GM10248 (cell line): Measurements from ENCODE around the gene CSTA.
A peak's percentile ranks its signal among the peaks of the same experiment; 100 is the strongest.
"Not testable (repeated sequence)": the region's sequence is repeated elsewhere in the genome, so short reads cannot be mapped to it uniquely, and the experiment has no call there.

Experiments used
- CTCF ChIA-PET: fragments of 300-600 bp; sonication (Branson Sonifier 250); formaldehyde crosslinking; extraction: SDS; loops from one replicate; lab custom pipeline; 2021; ENCODE audit warnings: antibody characterized with exemption; lab: Yijun Ruan, JAX
- POLR2A ChIA-PET: fragments of 350-650 bp; sonication (Branson Sonifier 250); formaldehyde crosslinking; extraction: SDS; loops from one replicate; lab custom pipeline; 2020; ENCODE audit warnings: antibody characterized with exemption; lab: Yijun Ruan, JAX
- DNase-seq: peaks from one replicate; pipeline ENCODE4 v3.0.0; 2012; ENCODE audit errors: extremely low spot score
- TF ChIP-seq, protein P1 (sequence below): IDR thresholded peaks from 2 replicates; pipeline ENCODE4 v1.5.1; 2012; ENCODE audit warnings: mild to moderate bottlenecking, low read depth; ENCODE audit errors: extremely low read depth, missing control alignments, control extremely low read depth

The CSTA gene

GRCh38 chr3:122362026-122362425, 37.0 kb downstream of the CSTA start:
- ChIA-PET CTCF (interaction anchor here (0.9 to 4.3 kb wide), 6 partner anchors 9 to 260 kb away, joined by 3 to 19 read pairs (median 6); partner anchors contain the start of gene FAM162A), POLR2A (interaction anchor here (0.6 kb wide), 1 partner anchor 21 kb away, joined by 3 read pairs; no protein-coding TSS in a partner anchor)
- DNase-seq, result no peak
- TF ChIP-seq, protein P1, sequence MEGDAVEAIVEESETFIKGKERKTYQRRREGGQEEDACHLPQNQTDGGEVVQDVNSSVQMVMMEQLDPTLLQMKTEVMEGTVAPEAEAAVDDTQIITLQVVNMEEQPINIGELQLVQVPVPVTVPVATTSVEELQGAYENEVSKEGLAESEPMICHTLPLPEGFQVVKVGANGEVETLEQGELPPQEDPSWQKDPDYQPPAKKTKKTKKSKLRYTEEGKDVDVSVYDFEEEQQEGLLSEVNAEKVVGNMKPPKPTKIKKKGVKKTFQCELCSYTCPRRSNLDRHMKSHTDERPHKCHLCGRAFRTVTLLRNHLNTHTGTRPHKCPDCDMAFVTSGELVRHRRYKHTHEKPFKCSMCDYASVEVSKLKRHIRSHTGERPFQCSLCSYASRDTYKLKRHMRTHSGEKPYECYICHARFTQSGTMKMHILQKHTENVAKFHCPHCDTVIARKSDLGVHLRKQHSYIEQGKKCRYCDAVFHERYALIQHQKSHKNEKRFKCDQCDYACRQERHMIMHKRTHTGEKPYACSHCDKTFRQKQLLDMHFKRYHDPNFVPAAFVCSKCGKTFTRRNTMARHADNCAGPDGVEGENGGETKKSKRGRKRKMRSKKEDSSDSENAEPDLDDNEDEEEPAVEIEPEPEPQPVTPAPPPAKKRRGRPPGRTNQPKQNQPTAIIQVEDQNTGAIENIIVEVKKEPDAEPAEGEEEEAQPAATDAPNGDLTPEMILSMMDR, result no peak

DNA sequence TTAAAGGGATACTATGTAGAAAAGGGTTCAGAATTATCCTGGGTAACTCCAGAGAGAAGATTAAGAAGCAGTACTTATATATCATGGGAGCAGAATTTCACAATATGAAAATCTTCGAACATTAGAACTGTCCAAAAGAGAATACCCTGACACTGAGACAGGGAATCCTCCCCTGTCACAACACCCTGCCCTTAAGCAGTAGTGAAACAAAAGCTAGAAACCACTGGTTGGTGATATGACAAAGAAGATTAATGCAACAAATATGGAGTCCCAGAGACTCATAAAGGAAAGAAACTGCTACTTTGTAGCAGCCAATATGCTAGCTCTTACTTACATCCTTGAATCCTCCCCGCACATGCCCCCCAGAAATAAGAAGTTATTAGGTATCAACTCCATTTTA, 39.4 kb downstream of the CSTA start:
- no peak for DNase-seq
- ChIA-PET CTCF (interaction anchor here (1.0 to 4.3 kb wide), 4 partner anchors 12 to 263 kb away, joined by 3 to 19 read pairs (median 4); partner anchors contain the start of genes CSTA and FAM162A), POLR2A (no interaction called here)
- TF ChIP-seq, protein P1, result no peak

DNA sequence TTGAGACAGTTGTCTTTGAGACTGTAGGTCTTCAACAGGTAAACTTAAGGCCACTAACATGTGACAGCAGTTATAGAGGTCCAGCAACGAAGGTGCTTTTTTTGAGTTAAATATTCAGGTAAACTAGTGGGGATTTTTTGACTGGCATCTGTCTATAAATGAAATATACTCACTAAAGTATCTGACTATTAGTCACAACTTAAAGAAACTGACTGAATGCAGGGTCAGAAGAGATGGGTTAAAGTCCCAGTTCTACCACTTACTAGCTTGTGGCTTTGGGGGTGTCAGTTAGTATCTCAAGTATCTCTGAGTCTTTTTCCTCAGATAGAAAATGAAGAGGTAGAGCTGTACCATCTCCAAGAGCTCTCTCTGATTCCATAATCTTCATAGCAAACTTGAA, 40.0 kb downstream of the CSTA start:
- ChIA-PET CTCF (interaction anchor here (1.0 to 4.3 kb wide), 5 partner anchors 13 to 263 kb away, joined by 3 to 19 read pairs (median 4); partner anchors contain the start of genes CSTA and FAM162A), POLR2A (no interaction called here)
- TF ChIP-seq, protein P1, result no peak
- no peak for DNase-seq

DNA sequence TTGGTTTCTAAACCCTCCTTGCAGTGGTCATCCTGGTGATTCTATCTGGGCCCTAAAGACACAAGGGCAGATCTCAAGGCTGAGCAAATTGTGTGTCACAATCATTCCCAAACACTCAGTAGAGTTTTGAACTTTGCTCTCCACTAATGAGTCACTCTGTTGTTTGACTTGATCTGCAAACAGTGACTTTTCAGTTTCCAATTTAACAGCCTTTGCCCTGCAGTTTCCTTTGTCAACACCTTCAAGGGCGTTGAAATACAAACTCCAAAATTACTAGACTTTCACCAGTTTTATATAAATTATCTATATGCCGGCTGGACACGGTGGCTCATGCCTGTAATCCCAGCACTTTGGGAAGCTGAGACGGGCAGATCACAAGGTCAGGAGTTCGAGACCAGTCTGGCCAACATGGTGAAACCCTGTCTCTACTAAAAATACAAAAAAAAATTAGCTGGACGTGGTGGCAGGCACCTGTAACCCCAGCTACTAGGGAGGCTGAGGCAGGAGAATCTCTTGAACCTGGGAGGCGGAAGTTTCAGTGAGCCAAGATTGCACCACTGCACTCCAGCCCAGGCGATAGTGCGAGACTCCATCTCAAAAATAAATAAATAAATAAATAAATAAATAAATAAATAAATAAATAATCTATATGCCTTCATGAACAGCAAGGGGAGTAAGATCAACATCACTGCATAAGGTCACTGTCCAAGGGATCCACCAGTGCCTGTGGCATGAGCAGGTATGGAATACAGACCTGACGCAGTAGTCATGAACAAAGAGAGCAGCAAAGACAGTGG, 40.7 kb downstream of the CSTA start:
- CTCF ChIA-PET, result interaction anchor here (1.5 to 4.3 kb wide), 4 partner anchors 18 to 264 kb away, joined by 3 to 19 read pairs (median 5); partner anchors contain the start of genes CSTA and FAM162A
- POLR2A ChIA-PET, result not testable (repeated sequence)
- DNase-seq, result peak; percentile 20

- TF ChIP-seq, protein P1, result no peak
- CTCF ChIA-PET, result interaction anchor here (1.7 to 2.1 kb wide), 2 partner anchors 16 to 27 kb away, joined by 6 to 7 read pairs; partner anchors contain the start of gene MIX23
- POLR2A ChIA-PET, result no interaction called here
- DNase-seq, result no peak
Measured at GRCh38 chr3:122366379-122366749, 41.3 kb downstream of the CSTA start.

GRCh38 chr3:122374034-122374433, 49.0 kb downstream of the CSTA start:
- TF ChIP-seq, protein P1, result no peak
- DNase-seq, result no peak
- ChIA-PET POLR2A (no interaction called here), CTCF (no interaction called here)

- CTCF ChIA-PET, result interaction anchor here (1.8 kb wide), 1 partner anchor 10 kb away, joined by 6 read pairs; no protein-coding TSS in a partner anchor
- TF ChIP-seq, protein P1, result no peak
- DNase-seq, result no peak
- POLR2A ChIA-PET, result no interaction called here
Measured at GRCh38 chr3:122377975-122378374, 52.9 kb downstream of the CSTA start.
